GM12892 (cell line): ENCODE measurements around the gene RHPN2.

Source experiments
- POLR2A ChIP-seq: IDR thresholded peaks from 2 replicates; pipeline ENCODE4 v1.6.1; 2011; ENCODE audit warnings: low read depth, low read length, control low read depth
- POLR2AphosphoS5 ChIP-seq: IDR thresholded peaks from 2 replicates; pipeline ENCODE4 v1.6.1; 2011; ENCODE audit warnings: low read depth, low read length, control low read depth
- TAF1 ChIP-seq: IDR thresholded peaks from 2 replicates; pipeline ENCODE4 v1.6.1; 2011; ENCODE audit warnings: low read depth, mild to moderate bottlenecking, control low read depth, low read length, borderline replicate concordance

DNA sequence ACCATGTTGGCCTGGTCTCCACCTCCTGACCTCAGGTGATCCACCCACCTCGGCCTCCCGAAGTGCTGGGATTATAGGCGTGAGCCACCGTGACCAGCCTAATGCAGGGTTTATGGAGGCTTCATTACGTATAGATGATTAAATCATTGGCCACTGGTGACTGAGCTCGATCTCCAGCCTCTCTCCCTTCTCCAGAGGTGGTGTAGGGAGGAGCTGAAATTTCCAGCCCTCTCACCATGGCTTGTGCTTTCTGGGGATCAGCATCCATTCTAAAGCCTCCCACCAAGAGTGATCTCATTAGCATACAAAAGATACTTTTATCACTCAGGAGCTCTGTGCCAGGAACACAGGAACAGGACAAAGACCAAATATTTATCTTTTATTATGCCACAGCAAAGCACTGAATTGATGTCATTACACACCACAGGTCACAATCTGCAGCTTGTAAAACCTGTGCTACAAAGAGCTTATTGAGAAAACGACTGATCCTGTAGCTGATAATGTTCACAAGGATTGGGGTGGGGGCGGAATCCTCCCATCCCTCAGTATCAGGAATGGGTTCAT lies 32.4 kb downstream of the RHPN2 start:
- TF ChIP-seq POLR2A (no peak), TAF1 (no peak), POLR2AphosphoS5 (no peak)
